Measurements from ENCODE around the gene NFASC. TPM values are rescaled to one million over a fixed set of nuclear protein-coding genes. Genes with fewer than 3 reads are reported as not detected.

Gene NFASC
- polyA plus RNA-seq, 3 donors = 0.08 TPM; not detected in 2

- Histone ChIP-seq H3K4me2 (replicated peaks; ENCODE audit: extremely low read depth, low read length, poor library complexity, severe bottlenecking) (no peak overlapping the region), H2AFZ (ENCODE audit: insufficient read depth, low read depth, low read length, poor library complexity, severe bottlenecking) (no peak overlapping the region), H3K9me3 (replicated peaks in 1 of 2; ENCODE audit: control insufficient read depth in 1 of 2, insufficient read depth in 1 of 2, low read length in 2 of 2) (peaks cover 0 to 6% of the 10 kb centered on the region in 2 donors), H3K4me1 (ENCODE audit: control insufficient read depth in 1 of 2, insufficient read depth in 2 of 2, low read length in 2 of 2) (no peaks in the 10 kb centered on the region), H3K27ac (ENCODE audit: low read depth in 1 of 2, low read length in 2 of 2) (no peak overlapping the region), H3K4me3 (replicated peaks in 1 of 3; ENCODE audit: low read depth in 2 of 3, low read length in 3 of 3) (no peak overlapping the region), H3K27me3 (ENCODE audit: control insufficient read depth in 2 of 2, insufficient read depth in 2 of 2, low read length in 2 of 2) (peaks cover 27 to 39% of the 10 kb centered on the region in 2 donors), H3K9ac (ENCODE audit: insufficient read depth, low read length, poor library complexity, severe bottlenecking) (no peak overlapping the region), H3K79me2 (ENCODE audit: insufficient read depth, low read length) (no peaks in the 10 kb centered on the region), H4K20me1 (ENCODE audit: insufficient read depth, low read length) (no peaks in the 10 kb centered on the region), H3K36me3 (replicated peaks in 1 of 2; ENCODE audit: control insufficient read depth in 1 of 2, insufficient read depth in 2 of 2, low read length in 2 of 2) (no peaks in the 10 kb centered on the region)
- peaks cover 42 to 56% (median 55%) of the 10 kb centered on the region in 3 donors for H3K27me3 Mint-ChIP-seq (ENCODE audit: low read depth in 3 of 3)
- no peak overlapping the region for H3K27ac Mint-ChIP-seq
- WGBS (ENCODE audit: insufficient coverage) = 72% methylated on average over 7 of the region's 8 CpGs
- H3K9me3 Mint-ChIP-seq = peaks cover 0 to 5% (median 0%) of the 10 kb centered on the region in 7 donors
- H3K36me3 Mint-ChIP-seq = no peaks in the 10 kb centered on the region
- DNase-seq = no peak
- TF ChIP-seq, protein P1, sequence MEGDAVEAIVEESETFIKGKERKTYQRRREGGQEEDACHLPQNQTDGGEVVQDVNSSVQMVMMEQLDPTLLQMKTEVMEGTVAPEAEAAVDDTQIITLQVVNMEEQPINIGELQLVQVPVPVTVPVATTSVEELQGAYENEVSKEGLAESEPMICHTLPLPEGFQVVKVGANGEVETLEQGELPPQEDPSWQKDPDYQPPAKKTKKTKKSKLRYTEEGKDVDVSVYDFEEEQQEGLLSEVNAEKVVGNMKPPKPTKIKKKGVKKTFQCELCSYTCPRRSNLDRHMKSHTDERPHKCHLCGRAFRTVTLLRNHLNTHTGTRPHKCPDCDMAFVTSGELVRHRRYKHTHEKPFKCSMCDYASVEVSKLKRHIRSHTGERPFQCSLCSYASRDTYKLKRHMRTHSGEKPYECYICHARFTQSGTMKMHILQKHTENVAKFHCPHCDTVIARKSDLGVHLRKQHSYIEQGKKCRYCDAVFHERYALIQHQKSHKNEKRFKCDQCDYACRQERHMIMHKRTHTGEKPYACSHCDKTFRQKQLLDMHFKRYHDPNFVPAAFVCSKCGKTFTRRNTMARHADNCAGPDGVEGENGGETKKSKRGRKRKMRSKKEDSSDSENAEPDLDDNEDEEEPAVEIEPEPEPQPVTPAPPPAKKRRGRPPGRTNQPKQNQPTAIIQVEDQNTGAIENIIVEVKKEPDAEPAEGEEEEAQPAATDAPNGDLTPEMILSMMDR (IDR thresholded peaks at IDR 0.05) = no peak
- H3K4me3 Mint-ChIP-seq = peak overlapping the region in 1 of 2 donors; percentile 4
- intact Hi-C loops (cut with micrococcal nuclease) = no loop called here
- peaks cover 2% of the 10 kb centered on the region for H3K4me1 Mint-ChIP-seq
Observed at GRCh38 chr1:204830747-204831146, 39.9 kb upstream of the NFASC start.

DNA sequence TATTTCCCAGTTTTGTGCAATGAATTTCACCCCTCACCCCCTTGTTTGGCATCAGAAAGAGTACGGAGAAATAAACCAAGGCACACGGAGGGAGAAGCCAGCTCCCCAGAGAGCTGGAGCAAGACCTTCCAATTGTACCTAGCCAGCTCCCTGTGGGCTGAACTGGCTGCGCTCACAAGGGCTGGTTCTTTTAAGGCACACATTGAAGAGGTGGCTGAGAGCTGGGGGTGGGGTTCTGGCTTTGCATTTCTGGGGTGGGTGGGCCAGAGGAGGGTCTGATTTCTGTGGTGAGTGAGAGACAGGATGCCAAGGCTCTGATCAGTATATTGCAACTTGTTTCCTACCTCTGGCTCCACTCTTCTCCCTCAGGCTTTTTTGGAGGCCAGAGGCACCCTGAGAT lies 39.5 kb upstream of the NFASC start:
- H4K20me1 ChIP-seq (ENCODE audit: insufficient read depth, low read length) = no peaks in the 10 kb centered on the region
- TF ChIP-seq, protein P1 (IDR thresholded peaks at IDR 0.05) = no peak
- H3K79me2 ChIP-seq (ENCODE audit: insufficient read depth, low read length) = no peaks in the 10 kb centered on the region
- WGBS (ENCODE audit: insufficient coverage) = 57% methylated on average over 2 of the region's 3 CpGs
- H3K36me3 ChIP-seq (replicated peaks in 1 of 2; ENCODE audit: control insufficient read depth in 1 of 2, insufficient read depth in 2 of 2, low read length in 2 of 2) = no peaks in the 10 kb centered on the region
- no peak for DNase-seq
- Mint-ChIP-seq H3K4me1 (peaks cover 2% of the 10 kb centered on the region), H3K27me3 (ENCODE audit: low read depth in 3 of 3) (peaks cover 42 to 54% (median 53%) of the 10 kb centered on the region in 3 donors), H3K36me3 (no peaks in the 10 kb centered on the region), H3K27ac (no peak overlapping the region), H3K9me3 (peaks cover 0 to 5% (median 0%) of the 10 kb centered on the region in 7 donors), H3K4me3 (peak overlapping the region in 1 of 2 donors; percentile 18)
- intact Hi-C loops (cut with micrococcal nuclease) = no loop called here
- H3K4me2 ChIP-seq (replicated peaks; ENCODE audit: extremely low read depth, low read length, poor library complexity, severe bottlenecking) = no peak overlapping the region
- H3K4me3 ChIP-seq (replicated peaks in 1 of 3; ENCODE audit: low read depth in 2 of 3, low read length in 3 of 3) = no peak overlapping the region
- peaks cover 0 to 6% of the 10 kb centered on the region in 2 donors for H3K9me3 ChIP-seq (replicated peaks in 1 of 2; ENCODE audit: control insufficient read depth in 1 of 2, insufficient read depth in 1 of 2, low read length in 2 of 2)
- H3K4me1 ChIP-seq (ENCODE audit: control insufficient read depth in 1 of 2, insufficient read depth in 2 of 2, low read length in 2 of 2) = no peaks in the 10 kb centered on the region
- H3K27ac ChIP-seq (ENCODE audit: low read depth in 1 of 2, low read length in 2 of 2) = no peak overlapping the region
- peaks cover 26 to 39% of the 10 kb centered on the region in 2 donors for H3K27me3 ChIP-seq (ENCODE audit: control insufficient read depth in 2 of 2, insufficient read depth in 2 of 2, low read length in 2 of 2)
- no peak overlapping the region for H3K9ac ChIP-seq (ENCODE audit: insufficient read depth, low read length, poor library complexity, severe bottlenecking)
- no peak overlapping the region for H2AFZ ChIP-seq (ENCODE audit: insufficient read depth, low read depth, low read length, poor library complexity, severe bottlenecking)

Measured in CD14-positive monocyte (primary cell).